ENCODE data around the gene MRGPRF. TPM values are rescaled to one million over a fixed set of nuclear protein-coding genes. Genes with fewer than 3 reads are reported as not detected.

The MRGPRF gene
- total RNA-seq, 1 experiment from 2014 or later: 0.76 TPM

- ATAC-seq (peak; percentile 83), DNase-seq (ENCODE audit: low read depth, low spot score) (peak; percentile 47)
- H4K20me1 ChIP-seq (ENCODE audit: insufficient read depth): no peaks in the 10 kb centered on the region
- H3K27ac ChIP-seq (ENCODE audit: low read depth, low read length): peak overlapping the region; percentile 66
- intact Hi-C loops (cut with micrococcal nuclease): no loop called here
- no peaks in the 10 kb centered on the region for H3K9me3 ChIP-seq (ENCODE audit: control insufficient read depth in 1 of 2, insufficient read depth in 1 of 2, low read depth in 1 of 2, low read length in 2 of 2)
- H3K4me2 ChIP-seq (ENCODE audit: low read length): peak overlapping the region; percentile 78
- H2AFZ ChIP-seq (ENCODE audit: low read depth, low read length, poor library complexity, severe bottlenecking): no peak overlapping the region
- H3K9ac ChIP-seq (ENCODE audit: low read length): peak overlapping the region; percentile 69
- H3K27me3 ChIP-seq (ENCODE audit: insufficient read depth, low read length): no peaks in the 10 kb centered on the region
- H3K36me3 ChIP-seq (ENCODE audit: control insufficient read depth in 1 of 2, insufficient read depth in 2 of 2, low read length in 2 of 2): no peaks in the 10 kb centered on the region
- peak overlapping the region; percentile 39 to 54 for H3K4me3 ChIP-seq (replicated peaks in 1 of 2; ENCODE audit: low read depth in 1 of 2, low read length in 2 of 2)
- no peaks in the 10 kb centered on the region for H3K79me2 ChIP-seq (ENCODE audit: insufficient read depth, low read length)
- H3K4me1 ChIP-seq (ENCODE audit: control insufficient read depth in 1 of 2, insufficient read depth in 2 of 2, low read length in 2 of 2): peaks cover 38 to 50% of the 10 kb centered on the region in 2 experiments
- BruUV-seq (replicated peaks): no TSS peak
- POLR2A ChIA-PET: interaction anchor here (1.4 to 2.1 kb wide), 2 partner anchors 24 to 33 kb away, joined by 5 to 8 read pairs; no protein-coding TSS in a partner anchor
- no peaks in the 10 kb centered on the region for H3K9me2 ChIP-seq (ENCODE audit: insufficient read depth)
- RAD21 ChIA-PET (ENCODE audit: low non-redundant PET in 1 of 2, low total read pairs in 2 of 2, uncharacterized antibody in 2 of 2, unreplicated experiment in 2 of 2): no interaction called here
- CTCF ChIA-PET: interaction anchor here (1.2 to 1.4 kb wide), 3 partner anchors 10 to 55 kb away, joined by 5 to 6 read pairs (median 5); no protein-coding TSS in a partner anchor
- TF ChIP-seq CEBPB (IDR thresholded peaks at IDR 0.05; ENCODE audit: low read depth) (no peak), YY1 (IDR thresholded peaks at IDR 0.05; ENCODE audit: extremely low read depth, insufficient replicate concordance, low read depth, low read length) (no peak), POLR2A (IDR thresholded peaks at IDR 0.05; ENCODE audit: borderline replicate concordance, extremely low read depth, insufficient read depth, insufficient read length) (peak; percentile 65), ATF3 (IDR thresholded peaks at IDR 0.05) (no peak), TCF7L2 (IDR thresholded peaks at IDR 0.05; ENCODE audit: borderline replicate concordance, extremely low read depth, insufficient read depth, insufficient read length) (no peak), SRF (IDR thresholded peaks at IDR 0.05; ENCODE audit: low read depth) (no peak), ZBTB33 (IDR thresholded peaks at IDR 0.05; ENCODE audit: extremely low read depth, insufficient replicate concordance, low read length) (no peak), EZH2phosphoT487 (IDR thresholded peaks at IDR 0.05; ENCODE audit: borderline replicate concordance) (no peak), CTCF (IDR thresholded peaks at IDR 0.05 in 2 of 3, conservative IDR thresholded peaks at IDR 0.05 in 1 of 3; ENCODE audit: borderline replicate concordance in 1 of 3, insufficient read depth in 1 of 3, low read depth in 2 of 3, low read length in 2 of 3) (no peak), ZNF274 (IDR thresholded peaks at IDR 0.05; ENCODE audit: low read depth, low read length) (no peak), ELF1 (IDR thresholded peaks at IDR 0.05; ENCODE audit: borderline replicate concordance, low read depth) (no peak), EGR1 (IDR thresholded peaks at IDR 0.05; ENCODE audit: low read depth) (no peak), ZFX (IDR thresholded peaks at IDR 0.05) (0 out of 2 replicates have a peak, but pooled peaks have one; percentile 12), JUND (IDR thresholded peaks at IDR 0.05) (no peak), POLR2AphosphoS5 (IDR thresholded peaks at IDR 0.05; ENCODE audit: low read depth, low read length) (peak; percentile 71), FOSL1 (IDR thresholded peaks at IDR 0.05; ENCODE audit: low read depth) (no peak), EZH2 (IDR thresholded peaks at IDR 0.05) (no peak), SP1 (IDR thresholded peaks at IDR 0.05; ENCODE audit: low read depth) (peak; percentile 83), RAD21 (IDR thresholded peaks at IDR 0.05; ENCODE audit: low read depth) (no peak), REST (IDR thresholded peaks at IDR 0.05; ENCODE audit: low read depth) (no peak)
Observed at GRCh38 chr11:69010964-69011623, 2.0 kb downstream of the MRGPRF start.
